ENCODE results near the gene XRCC6. TPM values are rescaled to one million over a fixed set of nuclear protein-coding genes. Genes with fewer than 3 reads are reported as not detected.
"Not testable (repeated sequence)": the region's sequence is repeated elsewhere in the genome, so short reads cannot be mapped to it uniquely, and the experiment has no call there.

The XRCC6 gene
- polyA plus RNA-seq (2013) = 228 and 236 TPM in 2 replicates

- Histone ChIP-seq H3K4me3 (ENCODE audit: low read depth, low read length) (peak within 1 kb of the TSS; percentile 92), H3K23ac (ENCODE audit: low read length) (no peak within 1 kb of the TSS), H4K91ac (ENCODE audit: low read depth, low read length) (peak within 1 kb of the TSS; percentile 64), H2BK12ac (ENCODE audit: low read length) (no peak within 1 kb of the TSS), H2BK5ac (ENCODE audit: low read depth, low read length, poor library complexity) (peak within 1 kb of the TSS; percentile 10), H3K4ac (ENCODE audit: low read depth, low read length) (peak within 1 kb of the TSS; percentile 68), H3K9me3 (ENCODE audit: insufficient read depth, low read depth, low read length) (no peaks in the 10 kb centered on the region), H3K4me2 (ENCODE audit: low read length) (peak within 1 kb of the TSS; percentile 79), H3K36me3 (ENCODE audit: control insufficient read depth in 1 of 2, insufficient read depth in 2 of 2, low read length in 2 of 2) (peaks cover 22 to 23% of the 10 kb centered on the region in 2 experiments), H3K4me1 (ENCODE audit: control insufficient read depth in 1 of 2, insufficient read depth in 2 of 2, low read length in 2 of 2) (peaks cover 2 to 5% of the 10 kb centered on the region in 2 experiments), H3K9ac (ENCODE audit: low read length) (peak within 1 kb of the TSS; percentile 86), H3K27ac (ENCODE audit: low read depth, low read length) (peak within 1 kb of the TSS; percentile 64), H3K14ac (ENCODE audit: low read length) (peak within 1 kb of the TSS; percentile 71), H2AK5ac (ENCODE audit: low read length) (peak within 1 kb of the TSS; percentile 69), H2BK120ac (ENCODE audit: insufficient read depth, low read length, poor library complexity) (peak within 1 kb of the TSS; percentile 18), H4K12ac (ENCODE audit: low read depth, low read length) (peak within 1 kb of the TSS; percentile 59), H2AFZ (ENCODE audit: insufficient read depth, low read length, poor library complexity) (peak within 1 kb of the TSS; percentile 48), H3K79me1 (ENCODE audit: low read length) (peaks cover 9% of the 10 kb centered on the region), H4K8ac (ENCODE audit: low read depth, low read length) (peak within 1 kb of the TSS; percentile 83), H3K27me3 (ENCODE audit: insufficient read depth, low read length) (no peaks in the 10 kb centered on the region), H3K79me2 (ENCODE audit: control insufficient read depth, insufficient read depth, low read length, poor library complexity) (peaks cover 7% of the 10 kb centered on the region), H3K18ac (ENCODE audit: low read length) (peak within 1 kb of the TSS; percentile 61)
- WGBS (ENCODE audit: extremely low coverage, insufficient coverage, insufficient read length) = no CpG with 5 or more reads among the region's 70 CpGs
- peak; percentile 100 for DNase-seq
Measured at GRCh38 chr22:41621099-41621910, at the start of gene XRCC6. Gene XRCC6, plus strand, starts transcription at chr22:41621295. Its CDS starts 710 bp downstream, at chr22:41622005.

DNA sequence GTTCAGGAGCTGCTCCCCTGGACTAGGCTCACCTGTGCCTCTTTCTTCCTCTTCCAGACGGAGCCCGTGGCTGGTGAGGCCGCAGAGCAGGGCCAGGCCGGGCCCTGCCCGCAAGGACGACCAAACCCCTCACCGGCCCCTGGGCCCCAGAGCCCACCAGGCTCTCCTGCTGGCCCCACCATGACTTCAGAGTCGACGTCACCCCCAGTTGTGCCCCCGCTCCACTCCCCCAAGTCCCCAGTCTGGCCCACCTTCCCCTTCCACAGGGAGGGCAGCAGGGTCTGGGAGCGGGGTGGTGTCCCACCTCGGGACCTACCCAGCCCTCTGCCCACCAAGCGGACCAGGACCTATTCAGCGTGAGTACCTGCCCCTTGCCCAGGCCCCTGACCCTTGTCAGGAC, 49.3 kb upstream of the XRCC6 start:
- H4K12ac ChIP-seq (ENCODE audit: low read depth, low read length) = no peak overlapping the region
- H3K18ac ChIP-seq (ENCODE audit: low read length) = no peak overlapping the region
- no peak overlapping the region for H3K4ac ChIP-seq (ENCODE audit: low read depth, low read length)
- no peak overlapping the region for H2BK120ac ChIP-seq (ENCODE audit: insufficient read depth, low read length, poor library complexity)
- H2BK5ac ChIP-seq (ENCODE audit: low read depth, low read length, poor library complexity) = no peak overlapping the region
- no peaks in the 10 kb centered on the region for H3K27me3 ChIP-seq (ENCODE audit: insufficient read depth, low read length)
- no peak overlapping the region for H3K14ac ChIP-seq (ENCODE audit: low read length)
- H3K79me1 ChIP-seq (ENCODE audit: low read length) = no peaks in the 10 kb centered on the region
- H2AK5ac ChIP-seq (ENCODE audit: low read length) = no peak overlapping the region
- H3K4me1 ChIP-seq (ENCODE audit: control insufficient read depth in 1 of 2, insufficient read depth in 2 of 2, low read length in 2 of 2) = no peaks in the 10 kb centered on the region
- H3K9me3 ChIP-seq (ENCODE audit: insufficient read depth, low read depth, low read length) = no peaks in the 10 kb centered on the region
- no peaks in the 10 kb centered on the region for H3K79me2 ChIP-seq (ENCODE audit: control insufficient read depth, insufficient read depth, low read length, poor library complexity)
- no peak overlapping the region for H4K91ac ChIP-seq (ENCODE audit: low read depth, low read length)
- H3K4me3 ChIP-seq (ENCODE audit: low read depth, low read length) = no peak overlapping the region
- H4K8ac ChIP-seq (ENCODE audit: low read depth, low read length) = no peak overlapping the region
- no peak overlapping the region for H2BK12ac ChIP-seq (ENCODE audit: low read length)
- no CpG with 5 or more reads among the region's 14 CpGs for WGBS (ENCODE audit: extremely low coverage, insufficient coverage, insufficient read length)
- no peak overlapping the region for H3K23ac ChIP-seq (ENCODE audit: low read length)
- H3K9ac ChIP-seq (ENCODE audit: low read length) = no peak overlapping the region
- H2AFZ ChIP-seq (ENCODE audit: insufficient read depth, low read length, poor library complexity) = no peak overlapping the region
- no peak for DNase-seq
- peaks cover 14 to 18% of the 10 kb centered on the region in 2 experiments for H3K36me3 ChIP-seq (ENCODE audit: control insufficient read depth in 1 of 2, insufficient read depth in 2 of 2, low read length in 2 of 2)
- H3K27ac ChIP-seq (ENCODE audit: low read depth, low read length) = no peak overlapping the region
- H3K4me2 ChIP-seq (ENCODE audit: low read length) = no peak overlapping the region

- not testable (repeated sequence) for H2AFZ ChIP-seq (ENCODE audit: insufficient read depth, low read length, poor library complexity); H3K9me3 ChIP-seq (ENCODE audit: insufficient read depth, low read depth, low read length); H3K79me2 ChIP-seq (ENCODE audit: control insufficient read depth, insufficient read depth, low read length, poor library complexity); H3K14ac ChIP-seq (ENCODE audit: low read length); H2BK120ac ChIP-seq (ENCODE audit: insufficient read depth, low read length, poor library complexity); H3K4me1 ChIP-seq (ENCODE audit: control insufficient read depth in 1 of 2, insufficient read depth in 2 of 2, low read length in 2 of 2); H2BK5ac ChIP-seq (ENCODE audit: low read depth, low read length, poor library complexity); H3K27me3 ChIP-seq (ENCODE audit: insufficient read depth, low read length); H3K4ac ChIP-seq (ENCODE audit: low read depth, low read length); H3K4me3 ChIP-seq (ENCODE audit: low read depth, low read length); H3K4me2 ChIP-seq (ENCODE audit: low read length); H2BK12ac ChIP-seq (ENCODE audit: low read length); H3K23ac ChIP-seq (ENCODE audit: low read length); H4K8ac ChIP-seq (ENCODE audit: low read depth, low read length); H2AK5ac ChIP-seq (ENCODE audit: low read length); H4K12ac ChIP-seq (ENCODE audit: low read depth, low read length); H3K79me1 ChIP-seq (ENCODE audit: low read length); H4K91ac ChIP-seq (ENCODE audit: low read depth, low read length); H3K18ac ChIP-seq (ENCODE audit: low read length); DNase-seq; H3K27ac ChIP-seq (ENCODE audit: low read depth, low read length); H3K9ac ChIP-seq (ENCODE audit: low read length)
- H3K36me3 ChIP-seq (ENCODE audit: control insufficient read depth in 1 of 2, insufficient read depth in 2 of 2, low read length in 2 of 2) = peaks cover 19 to 22% of the 10 kb centered on the region in 2 experiments
- WGBS (ENCODE audit: extremely low coverage, insufficient coverage, insufficient read length) = 100% methylated on average over 1 of the region's 3 CpGs
Measured at GRCh38 chr22:41572305-41572704, 48.8 kb upstream of the XRCC6 start.

DNA sequence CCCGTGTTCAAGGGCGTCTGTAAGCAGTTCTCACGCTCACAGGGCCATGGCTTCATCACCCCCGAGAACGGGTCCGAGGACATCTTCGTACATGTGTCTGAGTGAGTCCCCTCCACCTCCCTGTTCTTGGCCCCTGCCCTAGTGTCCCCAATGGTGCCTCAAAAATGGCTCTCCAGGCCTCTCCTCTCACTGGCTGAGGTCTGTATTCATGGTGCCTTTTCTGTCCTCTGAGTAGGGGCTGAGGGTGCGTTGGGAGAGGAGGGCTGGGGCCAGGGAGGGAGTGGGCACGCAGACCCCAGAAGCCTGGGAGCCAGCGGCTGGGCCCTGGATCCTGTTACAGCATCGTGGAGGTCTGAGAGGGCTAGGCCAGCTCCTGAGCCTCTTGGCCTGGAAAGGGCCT, 47.4 kb upstream of the XRCC6 start:
- Histone ChIP-seq H2BK5ac (ENCODE audit: low read depth, low read length, poor library complexity) (no peak overlapping the region), H2BK120ac (ENCODE audit: insufficient read depth, low read length, poor library complexity) (no peak overlapping the region), H3K79me1 (ENCODE audit: low read length) (no peaks in the 10 kb centered on the region), H3K4me1 (ENCODE audit: control insufficient read depth in 1 of 2, insufficient read depth in 2 of 2, low read length in 2 of 2) (no peaks in the 10 kb centered on the region), H3K79me2 (ENCODE audit: control insufficient read depth, insufficient read depth, low read length, poor library complexity) (no peaks in the 10 kb centered on the region), H2AK5ac (ENCODE audit: low read length) (no peak overlapping the region), H3K36me3 (ENCODE audit: control insufficient read depth in 1 of 2, insufficient read depth in 2 of 2, low read length in 2 of 2) (peaks cover 32 to 35% of the 10 kb centered on the region in 2 experiments), H3K23ac (ENCODE audit: low read length) (no peak overlapping the region), H3K4ac (ENCODE audit: low read depth, low read length) (no peak overlapping the region), H3K9ac (ENCODE audit: low read length) (no peak overlapping the region), H2AFZ (ENCODE audit: insufficient read depth, low read length, poor library complexity) (no peak overlapping the region), H3K9me3 (ENCODE audit: insufficient read depth, low read depth, low read length) (no peaks in the 10 kb centered on the region), H3K14ac (ENCODE audit: low read length) (no peak overlapping the region), H3K4me3 (ENCODE audit: low read depth, low read length) (no peak overlapping the region), H2BK12ac (ENCODE audit: low read length) (no peak overlapping the region), H4K91ac (ENCODE audit: low read depth, low read length) (no peak overlapping the region), H4K8ac (ENCODE audit: low read depth, low read length) (no peak overlapping the region), H3K27ac (ENCODE audit: low read depth, low read length) (no peak overlapping the region), H3K18ac (ENCODE audit: low read length) (no peak overlapping the region), H4K12ac (ENCODE audit: low read depth, low read length) (no peak overlapping the region), H3K4me2 (ENCODE audit: low read length) (no peak overlapping the region), H3K27me3 (ENCODE audit: insufficient read depth, low read length) (no peaks in the 10 kb centered on the region)
- no peak for DNase-seq
- WGBS (ENCODE audit: extremely low coverage, insufficient coverage, insufficient read length) = no CpG with 5 or more reads among the region's 11 CpGs
